K562 (cell line): Measurements from ENCODE around the gene BMP8B. TPM values are rescaled to one million over a fixed set of nuclear protein-coding genes. Genes with fewer than 3 reads are reported as not detected.

ENCODE experiments used
- BHLHE40 ChIP-seq: IDR thresholded peaks from 2 replicates; pipeline ENCODE4 v1.6.1; 2011; ENCODE audit warnings: low read length, improper control_type of control experiment
- BRCA1 ChIP-seq, 2 experiments: fragments of 450-650 bp in 1 of 2; sonication (generic) in 1 of 2; formaldehyde crosslinking in 1 of 2; IDR thresholded peaks; 2 replicates each; pipeline versions ENCODE4 v1.5.0 to v1.6.1; 2017 to 2020; ENCODE audit warnings: mild to moderate bottlenecking in 1 of 2, missing genetic modification reagents in 1 of 2
- CCAR2 ChIP-seq: fragments of 200-400 bp; formaldehyde crosslinking; IDR thresholded peaks from 2 replicates; pipeline ENCODE4 v1.6.1; 2017; ENCODE audit warnings: mild to moderate bottlenecking, low read depth, low read length
- CREBBP ChIP-seq: IDR thresholded peaks from one replicate; pipeline ENCODE4 v1.6.1; 2012; ENCODE audit warnings: low read depth, mild to moderate bottlenecking, control low read depth, inconsistent platforms, low read length
- ETV6 ChIP-seq, 3 experiments: fragments of 150-350 bp in 1 of 3; sonication (generic) in 1 of 3; formaldehyde crosslinking in 1 of 3; IDR thresholded peaks; 2 replicates each; pipeline versions ENCODE4 v1.6.1 to v1.8.0; 2014 to 2022; ENCODE audit warnings: borderline replicate concordance in 2 of 3, low read depth in 2 of 3, antibody characterized with exemption in 1 of 3, low read length in 1 of 3, mild to moderate bottlenecking in 1 of 3, missing genetic modification reagents in 1 of 3
- FIP1L1 ChIP-seq: fragments of 200-400 bp; formaldehyde crosslinking; IDR thresholded peaks from 2 replicates; pipeline ENCODE4 v1.6.1; 2018; ENCODE audit warnings: mild to moderate bottlenecking, low read depth, low read length; ENCODE audit not compliant: poor library complexity, severe bottlenecking
- RBM15 ChIP-seq: fragments of 200-400 bp; formaldehyde crosslinking; IDR thresholded peaks from 2 replicates; pipeline ENCODE4 v1.6.1; 2018; ENCODE audit warnings: mild to moderate bottlenecking, low read length, moderate library complexity; ENCODE audit not compliant: insufficient read depth
- ZBTB17 ChIP-seq: fragments of 450-650 bp; formaldehyde crosslinking; IDR thresholded peaks from 2 replicates; pipeline ENCODE4 v1.4.0; 2020; ENCODE audit warnings: mild to moderate bottlenecking
- ZNF764 ChIP-seq: fragments of 250-450 bp; sonication (Bioruptor Pico); IDR thresholded peaks from 2 replicates; pipeline ENCODE4 v1.4.0; 2020; ENCODE audit warnings: low read depth, mild to moderate bottlenecking, moderate library complexity
- polyA plus RNA-seq, 8 experiments: library from polyadenylated mRNA; depleted of rRNA in 4 of 8; stranded (reverse) in 5 of 8; unstranded in 3 of 8; fragments of >200 nt; fragmentation: Nextera tagmentation in 2 of 8; fragmentation: Illumina TruSeq in 1 of 8; extraction: Ambion mirVana in 2 of 8; extraction: Trizol in 1 of 8; gene quantifications; 2 replicates each; pipeline versions ENCODE4 v1.2.1 to v1.2.3, GENCODE V29; 2011 to 2014; ENCODE audit warnings: inconsistent platforms in 1 of 8, missing spikeins in 1 of 8
- total RNA-seq, 7 experiments: library from RNA; depleted of rRNA in 6 of 7; stranded (reverse); fragments of >200 nt in 6 of 7; fragmentation: Illumina TruSeq in 2 of 7; extraction: Trizol in 2 of 7; gene quantifications; 2 replicates each; pipeline versions ENCODE4 v1.2.1 to v1.2.3, GENCODE V29; 2011 to 2021; ENCODE audit warnings: low replicate concordance in 1 of 7
- TF ChIP-seq, protein P1 (sequence below): sonication (generic); formaldehyde crosslinking; IDR thresholded peaks from 2 replicates; pipeline ENCODE4 v1.9.0; 2022; ENCODE audit warnings: mild to moderate bottlenecking, missing genetic modification reagents
- TF ChIP-seq, protein P2 (sequence below): sonication (generic); formaldehyde crosslinking; IDR thresholded peaks from 2 replicates; pipeline ENCODE4 v1.8.0; 2023; ENCODE audit warnings: missing genetic modification reagents, mild to moderate bottlenecking, borderline replicate concordance
- TF ChIP-seq, protein P3 (sequence below): fragments of 250-450 bp; sonication (Bioruptor Pico); IDR thresholded peaks from 2 replicates; pipeline ENCODE4 v1.5.0; 2020; ENCODE audit warnings: mild to moderate bottlenecking, borderline replicate concordance

Gene BMP8B
- total and polyA plus RNA-seq, 9 of the 15 experiments (the other 6 are each of a cell fraction or from before 2014, with no cell fraction given), result 0.03 to 0.33 (median 0.14) TPM

DNA sequence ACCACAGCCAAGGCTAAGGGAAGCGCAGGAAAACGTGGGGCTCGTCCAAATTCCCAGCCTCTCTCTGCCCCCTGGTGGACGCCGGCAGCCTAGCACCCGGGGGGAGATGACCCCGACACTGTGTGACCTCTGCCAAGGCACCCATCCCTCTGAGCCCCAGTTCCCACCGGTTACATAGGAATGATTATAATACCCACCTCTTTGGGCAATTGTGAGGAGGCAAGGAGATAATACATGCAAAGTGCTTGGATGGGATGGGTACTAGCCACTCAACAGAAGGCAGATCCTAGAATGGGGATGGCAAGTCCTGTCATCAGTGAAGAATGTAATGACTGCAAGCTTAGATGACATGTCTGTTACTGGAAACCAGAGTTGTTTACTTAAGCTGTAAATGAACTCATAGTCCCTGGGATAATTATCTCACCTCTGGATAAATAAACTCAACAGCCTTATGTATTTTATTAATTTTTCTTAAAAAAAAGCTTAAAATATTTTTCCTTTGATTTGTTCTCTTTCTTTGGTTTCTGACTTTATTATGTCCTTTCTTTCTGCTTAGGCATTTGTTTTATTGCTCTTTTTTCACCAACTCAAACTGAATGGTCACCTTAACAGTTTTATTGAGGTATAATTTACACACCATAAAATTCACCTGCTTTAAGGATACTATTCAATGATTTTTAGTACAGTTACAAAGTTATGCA is 11.3 kb upstream of the BMP8B start (continued):
- TF ChIP-seq ZBTB17 (CRISPR knock-in tag), result peak; percentile 52; the same call in 1 of the 2 replicates
- TF ChIP-seq, protein P1, sequence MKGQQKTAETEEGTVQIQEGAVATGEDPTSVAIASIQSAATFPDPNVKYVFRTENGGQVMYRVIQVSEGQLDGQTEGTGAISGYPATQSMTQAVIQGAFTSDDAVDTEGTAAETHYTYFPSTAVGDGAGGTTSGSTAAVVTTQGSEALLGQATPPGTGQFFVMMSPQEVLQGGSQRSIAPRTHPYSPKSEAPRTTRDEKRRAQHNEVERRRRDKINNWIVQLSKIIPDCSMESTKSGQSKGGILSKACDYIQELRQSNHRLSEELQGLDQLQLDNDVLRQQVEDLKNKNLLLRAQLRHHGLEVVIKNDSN (CRISPR knock-in tag), result no peak
- TF ChIP-seq, protein P2, sequence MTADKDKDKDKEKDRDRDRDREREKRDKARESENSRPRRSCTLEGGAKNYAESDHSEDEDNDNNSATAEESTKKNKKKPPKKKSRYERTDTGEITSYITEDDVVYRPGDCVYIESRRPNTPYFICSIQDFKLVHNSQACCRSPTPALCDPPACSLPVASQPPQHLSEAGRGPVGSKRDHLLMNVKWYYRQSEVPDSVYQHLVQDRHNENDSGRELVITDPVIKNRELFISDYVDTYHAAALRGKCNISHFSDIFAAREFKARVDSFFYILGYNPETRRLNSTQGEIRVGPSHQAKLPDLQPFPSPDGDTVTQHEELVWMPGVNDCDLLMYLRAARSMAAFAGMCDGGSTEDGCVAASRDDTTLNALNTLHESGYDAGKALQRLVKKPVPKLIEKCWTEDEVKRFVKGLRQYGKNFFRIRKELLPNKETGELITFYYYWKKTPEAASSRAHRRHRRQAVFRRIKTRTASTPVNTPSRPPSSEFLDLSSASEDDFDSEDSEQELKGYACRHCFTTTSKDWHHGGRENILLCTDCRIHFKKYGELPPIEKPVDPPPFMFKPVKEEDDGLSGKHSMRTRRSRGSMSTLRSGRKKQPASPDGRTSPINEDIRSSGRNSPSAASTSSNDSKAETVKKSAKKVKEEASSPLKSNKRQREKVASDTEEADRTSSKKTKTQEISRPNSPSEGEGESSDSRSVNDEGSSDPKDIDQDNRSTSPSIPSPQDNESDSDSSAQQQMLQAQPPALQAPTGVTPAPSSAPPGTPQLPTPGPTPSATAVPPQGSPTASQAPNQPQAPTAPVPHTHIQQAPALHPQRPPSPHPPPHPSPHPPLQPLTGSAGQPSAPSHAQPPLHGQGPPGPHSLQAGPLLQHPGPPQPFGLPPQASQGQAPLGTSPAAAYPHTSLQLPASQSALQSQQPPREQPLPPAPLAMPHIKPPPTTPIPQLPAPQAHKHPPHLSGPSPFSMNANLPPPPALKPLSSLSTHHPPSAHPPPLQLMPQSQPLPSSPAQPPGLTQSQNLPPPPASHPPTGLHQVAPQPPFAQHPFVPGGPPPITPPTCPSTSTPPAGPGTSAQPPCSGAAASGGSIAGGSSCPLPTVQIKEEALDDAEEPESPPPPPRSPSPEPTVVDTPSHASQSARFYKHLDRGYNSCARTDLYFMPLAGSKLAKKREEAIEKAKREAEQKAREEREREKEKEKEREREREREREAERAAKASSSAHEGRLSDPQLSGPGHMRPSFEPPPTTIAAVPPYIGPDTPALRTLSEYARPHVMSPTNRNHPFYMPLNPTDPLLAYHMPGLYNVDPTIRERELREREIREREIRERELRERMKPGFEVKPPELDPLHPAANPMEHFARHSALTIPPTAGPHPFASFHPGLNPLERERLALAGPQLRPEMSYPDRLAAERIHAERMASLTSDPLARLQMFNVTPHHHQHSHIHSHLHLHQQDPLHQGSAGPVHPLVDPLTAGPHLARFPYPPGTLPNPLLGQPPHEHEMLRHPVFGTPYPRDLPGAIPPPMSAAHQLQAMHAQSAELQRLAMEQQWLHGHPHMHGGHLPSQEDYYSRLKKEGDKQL (CRISPR knock-in tag), result no peak
- TF ChIP-seq, protein P3, sequence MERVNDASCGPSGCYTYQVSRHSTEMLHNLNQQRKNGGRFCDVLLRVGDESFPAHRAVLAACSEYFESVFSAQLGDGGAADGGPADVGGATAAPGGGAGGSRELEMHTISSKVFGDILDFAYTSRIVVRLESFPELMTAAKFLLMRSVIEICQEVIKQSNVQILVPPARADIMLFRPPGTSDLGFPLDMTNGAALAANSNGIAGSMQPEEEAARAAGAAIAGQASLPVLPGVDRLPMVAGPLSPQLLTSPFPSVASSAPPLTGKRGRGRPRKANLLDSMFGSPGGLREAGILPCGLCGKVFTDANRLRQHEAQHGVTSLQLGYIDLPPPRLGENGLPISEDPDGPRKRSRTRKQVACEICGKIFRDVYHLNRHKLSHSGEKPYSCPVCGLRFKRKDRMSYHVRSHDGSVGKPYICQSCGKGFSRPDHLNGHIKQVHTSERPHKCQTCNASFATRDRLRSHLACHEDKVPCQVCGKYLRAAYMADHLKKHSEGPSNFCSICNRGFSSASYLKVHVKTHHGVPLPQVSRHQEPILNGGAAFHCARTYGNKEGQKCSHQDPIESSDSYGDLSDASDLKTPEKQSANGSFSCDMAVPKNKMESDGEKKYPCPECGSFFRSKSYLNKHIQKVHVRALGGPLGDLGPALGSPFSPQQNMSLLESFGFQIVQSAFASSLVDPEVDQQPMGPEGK (CRISPR knock-in tag), result no peak
- TF ChIP-seq FIP1L1, result no peak
- TF ChIP-seq RBM15, result no peak
- peak; percentile 52; the same call in 1 of the 2 replicates for TF ChIP-seq ZNF764 (CRISPR knock-in tag)
- TF ChIP-seq CREBBP, result no peak
- TF ChIP-seq BRCA1 (IDR thresholded peaks at IDR 0.05), result no peak
- no peak for TF ChIP-seq BRCA1 (CRISPR knock-in tag; IDR thresholded peaks at IDR 0.05)
- no peak for TF ChIP-seq CCAR2
- no peak for TF ChIP-seq ETV6 (IDR thresholded peaks at IDR 0.05; ENCODE audit: borderline replicate concordance in 1 of 2, low read depth in 2 of 2, low read length in 1 of 2)
- no peak for TF ChIP-seq ETV6 (CRISPR knock-in tag; IDR thresholded peaks at IDR 0.05; ENCODE audit: borderline replicate concordance)
- TF ChIP-seq BHLHE40, result peak; percentile 49; the same call in 1 of the 2 replicates
